Large intestine (tissue), 3 donors: Measurements from ENCODE around the gene POLDIP2. TPM values are rescaled to one million over a fixed set of nuclear protein-coding genes. Genes with fewer than 3 reads are reported as not detected.

Source experiments
- DNase-seq, 2 donors: peaks; one replicate each; pipeline versions ENCODE4 v3.0.0 to v3.0.0-alpha.2; 2013
- H3K27ac ChIP-seq: one replicate; pipeline ENCODE4 v1.5.1; 2013; ENCODE audit warnings: low read length
- H3K27me3 ChIP-seq: 2 replicates; pipeline ENCODE4 v1.6.1; 2013; ENCODE audit warnings: low read length; ENCODE audit not compliant: control insufficient read depth, insufficient read depth
- H3K36me3 ChIP-seq: 2 replicates; pipeline ENCODE4 v1.6.1; 2013; ENCODE audit warnings: low read length; ENCODE audit not compliant: control insufficient read depth, insufficient read depth
- H3K4me1 ChIP-seq: one replicate; pipeline ENCODE4 v1.6.1; 2013; ENCODE audit warnings: low read length; ENCODE audit not compliant: control insufficient read depth, insufficient read depth
- H3K4me3 ChIP-seq: one replicate; pipeline ENCODE4 v1.5.1; 2013; ENCODE audit warnings: low read length
- H3K9me3 ChIP-seq: one replicate; pipeline ENCODE4 v1.6.1; 2013; ENCODE audit warnings: mild to moderate bottlenecking, low read depth, low read length, moderate library complexity; ENCODE audit not compliant: control insufficient read depth
- WGBS: methylation state at CpG from one replicate; pipeline ENCODE4 v1.1.5; 2013; ENCODE audit warnings: low lambda C conversion rate; ENCODE audit not compliant: insufficient coverage; 5-methylcytosine and 5-hydroxymethylcytosine counted together
- polyA plus RNA-seq: library from polyadenylated mRNA; unstranded; fragments of 120-200 nt; gene quantifications from one replicate; pipeline ENCODE4 v1.2.1, GENCODE V29; 2013

Gene POLDIP2
- polyA plus RNA-seq, 1 donor = 68.2 TPM

DNA sequence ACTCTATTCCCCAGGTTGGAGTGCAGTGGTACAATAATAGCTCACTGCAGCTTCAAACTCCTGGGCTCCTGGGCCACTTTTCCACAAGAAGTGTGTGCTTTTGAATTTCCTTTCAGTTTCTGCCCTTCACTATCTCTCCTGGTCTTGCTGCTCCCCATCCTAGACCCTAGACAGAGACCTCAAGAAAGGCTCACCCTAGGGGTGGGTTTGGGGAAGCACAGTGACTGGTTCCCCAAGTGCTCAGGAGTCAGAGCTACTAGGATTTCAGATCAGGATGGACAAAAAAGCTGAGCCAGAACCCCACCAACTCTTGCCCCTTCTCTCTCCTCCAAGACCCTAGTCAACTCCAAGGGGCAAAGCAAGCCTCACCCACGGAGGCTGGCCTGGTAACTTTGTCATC lies 9.3 kb upstream of the POLDIP2 start:
- H3K27ac ChIP-seq = no peak overlapping the region
- H3K9me3 ChIP-seq = no peaks in the 10 kb centered on the region
- WGBS = no CpG with 5 or more reads among the region's 1 CpG
- peaks cover 30% of the 10 kb centered on the region for H3K36me3 ChIP-seq
- no peaks in the 10 kb centered on the region for H3K27me3 ChIP-seq
- no peak for DNase-seq
- H3K4me1 ChIP-seq = peaks cover 28% of the 10 kb centered on the region
- no peak overlapping the region for H3K4me3 ChIP-seq

DNA sequence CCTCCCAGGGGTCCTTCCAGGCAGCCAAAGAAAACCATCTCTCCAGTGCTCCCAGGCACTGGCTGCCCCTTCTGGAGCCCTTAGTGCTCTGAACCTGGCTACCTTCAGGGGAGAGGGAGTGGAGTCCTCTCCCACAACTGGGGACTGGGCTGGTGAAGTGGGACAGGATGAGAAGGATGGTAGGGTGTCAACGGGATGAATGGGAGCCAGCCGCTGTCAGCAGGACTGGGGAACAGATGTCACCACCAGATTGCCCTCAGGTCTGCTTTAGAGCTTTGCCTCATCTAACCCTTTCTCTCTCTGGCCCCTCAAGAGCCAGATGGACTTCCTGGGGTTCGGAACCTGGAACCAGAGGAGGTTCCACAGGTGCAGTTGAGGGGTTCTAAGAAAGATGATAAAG lies 8.2 kb upstream of the POLDIP2 start:
- no CpG with 5 or more reads among the region's 3 CpGs for WGBS
- peaks cover 21% of the 10 kb centered on the region for H3K4me1 ChIP-seq

DNA sequence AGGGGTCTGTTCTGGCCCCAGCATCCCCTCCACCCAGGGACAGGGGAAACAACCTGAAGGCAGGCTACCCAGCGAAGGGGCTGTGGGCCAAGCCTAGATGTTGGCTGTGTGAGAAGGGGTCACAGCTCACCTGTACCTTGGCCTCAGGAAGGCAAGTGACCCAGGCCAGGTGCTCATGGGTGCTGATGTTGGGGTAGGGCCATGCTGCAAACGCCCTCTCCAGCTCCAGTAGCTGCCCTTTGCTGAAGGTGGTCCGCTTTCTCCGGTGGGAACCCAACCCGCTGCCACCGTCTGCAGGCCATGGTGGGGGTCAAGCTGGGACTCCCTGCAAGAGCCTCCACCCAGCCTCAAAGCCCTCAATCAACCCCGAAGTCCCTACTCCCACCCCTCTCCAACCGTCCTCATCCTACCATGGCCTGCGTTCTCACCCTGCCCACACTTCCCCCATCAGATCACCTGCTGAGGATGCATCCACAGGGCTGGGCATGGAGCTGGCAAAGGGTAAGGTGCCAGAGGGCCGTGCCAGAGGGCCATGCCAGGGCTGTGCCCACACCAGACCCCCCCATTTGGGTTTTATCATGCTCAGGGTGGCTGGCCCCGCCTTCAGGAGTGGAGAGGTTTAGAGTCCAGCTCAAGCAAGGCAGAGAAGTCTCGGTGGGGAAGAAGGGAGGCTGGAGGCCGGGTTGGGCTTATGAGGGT lies 7.5 kb upstream of the POLDIP2 start, which contains the start of gene SEBOX:
Gene SEBOX, minus strand, starts transcription at position 535 of the 699 bp plus-strand sequence. Its CDS starts 48 bp downstream, at position 487.
- H3K27ac ChIP-seq = no peak within 1 kb of the TSS
- H3K4me3 ChIP-seq = no peak within 1 kb of the TSS
- no CpG with 5 or more reads among the region's 13 CpGs for WGBS
- no peak for DNase-seq
- peaks cover 48% of the 10 kb centered on the region for H3K36me3 ChIP-seq
- H3K9me3 ChIP-seq = no peaks in the 10 kb centered on the region
- H3K27me3 ChIP-seq = no peaks in the 10 kb centered on the region
- H3K4me1 ChIP-seq = peaks cover 18% of the 10 kb centered on the region

More for the DNA sequence above, 8.2 kb upstream of the POLDIP2 start:
- H3K27me3 ChIP-seq = no peaks in the 10 kb centered on the region
- no peak for DNase-seq
- H3K27ac ChIP-seq = no peak overlapping the region
- peaks cover 41% of the 10 kb centered on the region for H3K36me3 ChIP-seq
- H3K9me3 ChIP-seq = no peaks in the 10 kb centered on the region
- H3K4me3 ChIP-seq = no peak overlapping the region

DNA sequence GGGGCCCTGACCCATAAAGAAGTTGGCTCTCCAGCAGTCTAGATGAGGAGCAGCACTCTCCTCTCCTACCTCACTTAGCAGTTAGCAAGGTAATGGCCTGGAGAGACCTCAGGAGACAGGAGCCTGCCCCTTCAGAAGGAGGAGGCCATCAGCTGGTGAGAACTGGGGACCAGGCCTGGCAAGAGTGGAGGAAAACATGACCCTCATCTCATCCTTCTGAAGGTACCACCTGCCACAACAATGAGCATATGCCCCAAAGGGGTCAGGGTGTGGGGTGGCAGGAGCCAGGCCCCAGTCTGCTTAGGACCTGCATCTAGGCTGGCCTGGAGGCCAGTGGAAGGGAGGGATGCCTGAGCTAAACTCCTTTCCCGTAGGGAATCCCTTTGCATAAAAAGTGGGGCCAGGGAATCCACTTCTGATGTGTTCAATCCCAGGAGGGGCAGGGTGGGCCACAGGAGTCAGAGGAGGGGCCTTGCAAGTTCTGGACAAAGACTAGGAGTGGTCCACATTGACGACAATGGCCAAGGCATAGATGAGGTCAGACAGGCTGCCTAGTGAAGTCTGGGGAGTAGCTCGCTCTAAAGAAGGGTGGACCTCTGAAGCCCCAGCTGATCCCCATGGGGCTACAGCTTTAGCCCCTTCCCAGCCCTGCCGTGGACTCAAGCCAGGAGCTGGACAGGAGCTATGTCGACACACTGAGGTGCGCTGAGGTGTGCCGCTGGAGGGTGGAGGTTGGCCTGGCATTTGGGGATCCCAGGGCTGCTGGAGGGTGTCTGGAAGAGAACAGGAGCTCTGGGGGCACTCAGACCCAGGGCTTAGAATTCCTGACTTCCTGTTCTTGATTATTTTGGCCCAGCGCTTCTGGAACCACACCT lies 6.7 kb upstream of the POLDIP2 start:
- Histone ChIP-seq H3K4me3 (no peak overlapping the region), H3K9me3 (no peaks in the 10 kb centered on the region), H3K27me3 (no peaks in the 10 kb centered on the region), H3K27ac (no peak overlapping the region), H3K36me3 (peaks cover 53% of the 10 kb centered on the region), H3K4me1 (peaks cover 13% of the 10 kb centered on the region)
- WGBS = no CpG with 5 or more reads among the region's 8 CpGs
- DNase-seq = no peak

DNA sequence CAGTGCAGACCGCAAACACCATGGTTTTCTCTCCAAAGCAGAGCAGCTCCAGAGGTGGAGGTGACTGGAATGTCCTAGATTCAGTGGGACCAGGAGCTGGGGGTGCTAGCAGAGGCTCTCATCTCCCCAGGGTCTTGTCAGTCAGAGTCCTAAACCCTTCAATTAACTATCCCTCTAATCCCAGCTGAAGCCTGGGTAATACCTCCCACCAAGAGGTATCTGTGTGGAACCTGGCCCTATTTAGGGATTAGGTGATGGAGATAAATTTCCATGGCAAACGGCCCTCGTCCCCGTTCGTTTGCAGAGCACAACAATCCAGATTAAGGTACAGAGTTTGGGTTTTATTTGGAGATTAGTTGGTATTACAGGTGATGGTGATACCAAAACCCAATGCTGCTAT lies 5.9 kb upstream of the POLDIP2 start:
- DNase-seq = no peak
- no CpG with 5 or more reads among the region's 5 CpGs for WGBS
- Histone ChIP-seq H3K9me3 (no peaks in the 10 kb centered on the region), H3K27me3 (no peaks in the 10 kb centered on the region), H3K36me3 (peaks cover 56% of the 10 kb centered on the region), H3K4me3 (no peak overlapping the region), H3K27ac (no peak overlapping the region), H3K4me1 (peaks cover 11% of the 10 kb centered on the region)

DNA sequence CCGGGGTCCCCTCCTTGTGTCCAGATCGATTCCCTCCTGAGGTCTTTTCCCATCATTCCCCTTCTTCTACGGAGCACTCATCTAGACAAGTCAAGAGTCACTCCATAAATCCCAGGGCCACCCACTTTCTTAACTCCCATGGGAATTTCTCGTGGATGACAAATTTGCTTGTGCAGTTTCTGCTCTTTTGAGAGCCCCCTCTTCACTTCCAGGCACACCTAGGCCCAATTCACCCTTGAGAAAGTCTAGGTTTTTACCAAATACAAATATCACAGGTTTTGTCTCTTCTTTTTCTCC lies 522 bp upstream of the POLDIP2 start:
- H3K36me3 ChIP-seq = peaks cover 59% of the 10 kb centered on the region
- no peak overlapping the region for H3K27ac ChIP-seq
- H3K27me3 ChIP-seq = no peaks in the 10 kb centered on the region
- peaks cover 19% of the 10 kb centered on the region for H3K4me1 ChIP-seq
- 50% methylated on average over 1 of the region's 4 CpGs for WGBS
- no peak for DNase-seq
- H3K9me3 ChIP-seq = no peaks in the 10 kb centered on the region
- peak overlapping the region; percentile 90 for H3K4me3 ChIP-seq

DNA sequence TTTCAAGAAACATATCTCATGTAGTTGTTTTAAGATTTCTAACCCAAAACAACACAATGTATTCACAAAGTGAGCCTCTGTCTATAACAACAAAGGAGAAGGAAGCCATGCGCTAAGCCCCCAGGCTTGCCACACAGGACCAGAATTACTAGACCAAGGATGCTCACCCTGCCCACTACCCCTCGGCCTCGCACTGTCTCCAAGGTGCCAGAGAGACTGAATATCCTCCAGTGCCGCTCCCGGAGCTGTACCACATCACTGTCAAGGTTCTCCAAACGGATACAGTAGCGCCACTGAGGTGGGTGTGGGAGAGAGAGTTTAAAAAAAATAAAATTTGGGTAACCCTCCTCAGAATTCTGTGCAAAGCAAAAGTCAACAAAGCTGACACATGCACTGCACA lies 7.1 kb downstream of the POLDIP2 start:
- H3K9me3 ChIP-seq = no peaks in the 10 kb centered on the region
- H3K36me3 ChIP-seq = peaks cover 89% of the 10 kb centered on the region
- WGBS = 100% methylated on average over 4 of the region's 7 CpGs
- H3K27ac ChIP-seq = no peak overlapping the region
- DNase-seq = no peak
- H3K27me3 ChIP-seq = no peaks in the 10 kb centered on the region
- no peaks in the 10 kb centered on the region for H3K4me1 ChIP-seq
- no peak overlapping the region for H3K4me3 ChIP-seq

DNA sequence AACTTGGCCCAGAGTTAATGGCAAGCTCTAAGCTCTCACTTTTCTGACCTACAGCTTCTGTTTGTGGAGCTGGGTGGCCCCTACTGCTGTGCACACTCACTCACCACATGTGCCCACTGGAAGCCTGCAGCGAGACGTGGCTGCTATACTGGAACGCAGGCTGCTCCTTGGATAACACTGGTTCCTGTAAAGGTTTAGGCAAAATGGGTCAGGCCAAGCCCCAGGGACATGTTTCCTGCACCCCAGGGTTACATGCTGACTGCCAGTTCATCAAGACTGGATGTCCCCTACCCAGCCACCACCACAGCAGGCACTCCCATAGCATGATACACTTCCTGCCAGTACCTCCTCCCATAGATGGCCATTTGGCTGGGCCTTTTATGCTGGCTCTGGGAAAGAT lies 8.3 kb downstream of the POLDIP2 start:
- H3K27ac ChIP-seq = no peak overlapping the region
- peaks cover 92% of the 10 kb centered on the region for H3K36me3 ChIP-seq
- no peaks in the 10 kb centered on the region for H3K27me3 ChIP-seq
- H3K4me3 ChIP-seq = no peak overlapping the region
- DNase-seq = no peak
- no peaks in the 10 kb centered on the region for H3K4me1 ChIP-seq
- H3K9me3 ChIP-seq = no peaks in the 10 kb centered on the region
- no CpG with 5 or more reads among the region's 3 CpGs for WGBS

DNA sequence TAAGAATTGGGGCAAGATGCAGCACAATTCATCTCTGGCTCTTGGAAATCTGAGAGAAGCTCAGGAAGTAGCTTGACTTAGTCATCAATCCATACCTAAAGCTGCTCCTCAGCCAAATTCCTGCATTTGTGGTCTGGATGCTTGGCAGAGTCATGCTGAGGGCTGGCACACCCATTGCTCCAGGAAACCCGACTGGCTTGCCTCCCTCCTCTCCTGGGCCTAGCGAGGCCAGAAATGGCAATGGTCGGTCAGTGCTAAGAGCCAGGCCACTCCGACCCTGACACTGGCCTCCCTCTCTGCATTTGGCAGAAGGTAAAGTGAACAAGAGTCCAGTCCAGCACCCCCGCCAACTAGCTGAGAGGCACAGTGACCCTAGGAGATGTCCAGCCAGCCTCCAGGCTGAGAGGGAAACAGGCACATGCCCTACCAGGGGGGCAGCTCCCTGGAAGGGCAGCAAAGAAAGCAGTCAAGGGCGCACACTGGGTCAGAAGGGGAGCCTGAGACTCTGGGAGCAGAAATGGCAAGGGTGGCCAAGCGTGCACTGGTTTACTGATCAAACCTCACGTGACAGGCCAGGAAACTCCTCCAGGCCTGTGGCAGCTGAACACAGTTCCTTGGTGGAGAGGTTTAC lies 10.0 kb downstream of the POLDIP2 start:
- Histone ChIP-seq H3K9me3 (no peaks in the 10 kb centered on the region), H3K36me3 (peaks cover 92% of the 10 kb centered on the region), H3K27ac (no peak overlapping the region), H3K4me1 (no peaks in the 10 kb centered on the region), H3K27me3 (no peaks in the 10 kb centered on the region), H3K4me3 (no peak overlapping the region)
- no CpG with 5 or more reads among the region's 8 CpGs for WGBS
- no peak for DNase-seq

DNA sequence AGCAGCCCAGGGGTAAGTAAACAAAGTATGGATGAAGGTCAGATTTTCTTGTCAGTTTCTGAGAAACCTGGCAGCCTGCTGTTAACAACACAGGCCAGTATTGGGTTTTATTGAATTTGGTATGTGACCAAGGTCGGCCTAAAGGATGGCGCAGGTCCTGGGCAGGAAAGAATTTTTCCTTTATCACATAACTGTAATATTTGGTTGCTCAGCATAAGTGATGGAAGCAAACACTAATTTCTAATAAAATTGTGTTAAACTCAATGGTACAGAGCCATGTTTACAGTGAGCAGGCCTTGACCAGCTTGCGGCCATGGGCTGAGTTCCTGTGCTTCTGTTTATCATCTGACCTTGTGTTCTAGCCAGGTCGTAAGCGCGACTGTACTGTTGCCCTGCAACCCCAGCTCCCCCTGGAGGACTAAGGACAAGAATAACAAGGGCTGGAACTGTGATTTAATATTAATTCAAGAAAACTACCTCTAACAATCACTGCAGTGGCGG lies 10.5 kb downstream of the POLDIP2 start:
- H3K9me3 ChIP-seq = no peaks in the 10 kb centered on the region
- no peaks in the 10 kb centered on the region for H3K4me1 ChIP-seq
- no peak for DNase-seq
- no peaks in the 10 kb centered on the region for H3K27me3 ChIP-seq
- H3K27ac ChIP-seq = no peak overlapping the region
- no CpG with 5 or more reads among the region's 7 CpGs for WGBS
- peaks cover 96% of the 10 kb centered on the region for H3K36me3 ChIP-seq
- no peak overlapping the region for H3K4me3 ChIP-seq
